GM23338 (cell line): ENCODE measurements around the gene THRB. TPM values are rescaled to one million over a fixed set of nuclear protein-coding genes. Genes with fewer than 3 reads are reported as not detected.

Experiments used
- ATAC-seq: fragments of 200-7000 bp; cut with Tn5 transposase; 3 replicates; pipeline ENCODE4 v1.9.1; 2020
- DNase-seq: peaks from one replicate; pipeline ENCODE4 v3.0.0-alpha.2; 2015; ENCODE audit warnings: low spot score
- H2AFZ ChIP-seq: fragments of 200-600 bp; sonication (generic); 2 replicates; pipeline ENCODE4 v1.8.0; 2016; ENCODE audit warnings: antibody characterized with exemption, mild to moderate bottlenecking, moderate library complexity
- H3F3A ChIP-seq: fragments of 200-600 bp; sonication (generic); replicated peaks from 2 replicates; pipeline ENCODE4 v1.8.0; 2017; ENCODE audit warnings: antibody characterized with exemption, mixed run types, low read depth
- H3K27ac ChIP-seq: fragments of 200-600 bp; sonication (generic); 2 replicates; pipeline ENCODE4 v1.6.1; 2016; ENCODE audit warnings: low read depth
- H3K27me3 ChIP-seq: fragments of 200-600 bp; sonication (generic); 2 replicates; pipeline ENCODE4 v1.8.0; 2016; ENCODE audit warnings: mild to moderate bottlenecking, mixed run types, moderate library complexity; ENCODE audit not compliant: insufficient read depth
- H3K36me3 ChIP-seq: fragments of 200-600 bp; sonication (generic); 2 replicates; pipeline ENCODE4 v1.8.0; 2016; ENCODE audit warnings: mild to moderate bottlenecking; ENCODE audit not compliant: insufficient read depth
- H3K4me1 ChIP-seq: fragments of 200-600 bp; sonication (generic); 2 replicates; pipeline ENCODE4 v1.8.0; 2016; ENCODE audit warnings: mild to moderate bottlenecking, moderate library complexity; ENCODE audit not compliant: insufficient read depth
- H3K4me2 ChIP-seq: fragments of 200-600 bp; sonication (generic); 2 replicates; pipeline ENCODE4 v1.7.1; 2017; ENCODE audit warnings: mixed run types
- H3K4me3 ChIP-seq: fragments of 200-600 bp; sonication (generic); 2 replicates; pipeline ENCODE4 v1.6.1; 2016; ENCODE audit warnings: mixed run types
- H3K79me2 ChIP-seq: fragments of 200-600 bp; sonication (generic); replicated peaks from 2 replicates; pipeline ENCODE4 v1.8.0; 2017; ENCODE audit warnings: mild to moderate bottlenecking; ENCODE audit not compliant: insufficient read depth
- H3K9me2 ChIP-seq: fragments of 200-600 bp; sonication (generic); 2 replicates; pipeline ENCODE4 v1.8.0; 2017; ENCODE audit not compliant: insufficient read depth
- H4K20me1 ChIP-seq: fragments of 200-600 bp; sonication (generic); replicated peaks from 2 replicates; pipeline ENCODE4 v1.8.0; 2017; ENCODE audit warnings: mild to moderate bottlenecking; ENCODE audit not compliant: insufficient read depth
- H3K27ac Mint-ChIP-seq: 2 replicates; pipeline ENCODE4 v1.8.0; 2020; ENCODE audit warnings: inconsistent platforms, mild to moderate bottlenecking, moderate library complexity, mixed read lengths
- H3K27me3 Mint-ChIP-seq: 3 replicates; pipeline ENCODE4 v1.8.0; 2022; ENCODE audit warnings: low read depth, mild to moderate bottlenecking, moderate library complexity, mixed read lengths, inconsistent platforms; ENCODE audit not compliant: insufficient read depth, poor library complexity
- H3K36me3 Mint-ChIP-seq: 3 replicates; pipeline ENCODE4 v1.8.0; 2021; ENCODE audit warnings: low read depth, mild to moderate bottlenecking, inconsistent platforms, moderate library complexity, mixed read lengths
- H3K4me1 Mint-ChIP-seq: 3 replicates; pipeline ENCODE4 v1.8.0; 2020; ENCODE audit warnings: mild to moderate bottlenecking, inconsistent platforms, mixed read lengths
- H3K4me3 Mint-ChIP-seq: 3 replicates; pipeline ENCODE4 v1.8.0; 2021; ENCODE audit warnings: moderate library complexity, mild to moderate bottlenecking, inconsistent platforms, mixed read lengths
- H3K9me3 Mint-ChIP-seq: 3 replicates; pipeline ENCODE4 v1.8.0; 2020; ENCODE audit warnings: moderate library complexity, mild to moderate bottlenecking, inconsistent platforms, mixed read lengths
- CREB1 ChIP-seq: fragments of 250-450 bp; sonication (Bioruptor Pico); IDR thresholded peaks from 2 replicates; pipeline ENCODE4 v1.5.0; 2020; ENCODE audit warnings: low read depth, mild to moderate bottlenecking, moderate library complexity
- EZH2 ChIP-seq: fragments of 200-600 bp; sonication (generic); IDR thresholded peaks from one replicate; pipeline ENCODE4 v1.8.0; 2017; ENCODE audit warnings: antibody characterized with exemption, mild to moderate bottlenecking, low read depth; ENCODE audit not compliant: unreplicated experiment
- EZH2phosphoT487 ChIP-seq: fragments of 200-600 bp; sonication (generic); IDR thresholded peaks from one replicate; pipeline ENCODE4 v1.8.1; 2018; ENCODE audit warnings: antibody characterized with exemption; ENCODE audit not compliant: unreplicated experiment
- JUNB ChIP-seq: IDR thresholded peaks from one replicate; pipeline ENCODE4 v1.6.1; 2016; ENCODE audit warnings: antibody characterized with exemption; ENCODE audit not compliant: unreplicated experiment
- NANOG ChIP-seq: IDR thresholded peaks from 2 replicates; pipeline ENCODE4 v1.6.1; 2016; ENCODE audit warnings: antibody characterized with exemption, borderline replicate concordance
- POLR2AphosphoS5 ChIP-seq: IDR thresholded peaks from 2 replicates; pipeline ENCODE4 v1.6.1; 2016; ENCODE audit warnings: antibody characterized with exemption, low read depth
- STAT1 ChIP-seq: IDR thresholded peaks from one replicate; pipeline ENCODE4 v1.6.1; 2016; ENCODE audit warnings: antibody characterized with exemption; ENCODE audit not compliant: unreplicated experiment
- ZNF114 ChIP-seq: fragments of 250-450 bp; sonication (Bioruptor Pico); IDR thresholded peaks from 2 replicates; pipeline ENCODE4 v1.5.0; 2020; ENCODE audit warnings: mild to moderate bottlenecking, moderate library complexity
- ZNF331 ChIP-seq: fragments of 250-450 bp; sonication (Bioruptor Pico); IDR thresholded peaks from 2 replicates; pipeline ENCODE4 v1.5.0; 2020; ENCODE audit warnings: low read depth, mild to moderate bottlenecking, moderate library complexity
- polyA plus RNA-seq: library from polyadenylated mRNA; unstranded; fragments of >200 nt; fragmentation: Nextera tagmentation; extraction: Ambion mirVana; gene quantifications from 2 replicates; pipeline ENCODE4 v1.2.1, GENCODE V29; 2016
- total RNA-seq: library from RNA; depleted of rRNA; stranded (reverse); fragments of >200 nt; shearing (Covaris generic); gene quantifications from 2 replicates; pipeline ENCODE4 v1.2.3, GENCODE V29; 2014
- TF ChIP-seq, protein P1 (sequence below): fragments of 250-450 bp; sonication (Bioruptor Pico); IDR thresholded peaks from 2 replicates; pipeline ENCODE4 v1.5.0; 2020; ENCODE audit warnings: mild to moderate bottlenecking, moderate library complexity
- TF ChIP-seq, protein P2 (sequence below): IDR thresholded peaks from 2 replicates; pipeline ENCODE4 v1.6.1; 2016; ENCODE audit warnings: antibody characterized with exemption
- TF ChIP-seq, protein P3 (sequence below): IDR thresholded peaks from one replicate; pipeline ENCODE4 v1.6.1; 2018; ENCODE audit warnings: antibody characterized with exemption; ENCODE audit not compliant: unreplicated experiment
- TF ChIP-seq, protein P4 (sequence below), 2 experiments: fragments of 200-600 bp in 1 of 2; sonication (generic) in 1 of 2; conservative IDR thresholded peaks; 2 replicates each; pipeline versions ENCODE4 v1.5.1 to v1.6.1; 2016 to 2017; ENCODE audit warnings: antibody characterized with exemption in 2 of 2, low read depth in 2 of 2, mild to moderate bottlenecking in 2 of 2, moderate library complexity in 1 of 2

THRB gene
- total and polyA plus RNA-seq, 2 experiments from 2014 or later, result 1.7 to 3.2 TPM

DNA sequence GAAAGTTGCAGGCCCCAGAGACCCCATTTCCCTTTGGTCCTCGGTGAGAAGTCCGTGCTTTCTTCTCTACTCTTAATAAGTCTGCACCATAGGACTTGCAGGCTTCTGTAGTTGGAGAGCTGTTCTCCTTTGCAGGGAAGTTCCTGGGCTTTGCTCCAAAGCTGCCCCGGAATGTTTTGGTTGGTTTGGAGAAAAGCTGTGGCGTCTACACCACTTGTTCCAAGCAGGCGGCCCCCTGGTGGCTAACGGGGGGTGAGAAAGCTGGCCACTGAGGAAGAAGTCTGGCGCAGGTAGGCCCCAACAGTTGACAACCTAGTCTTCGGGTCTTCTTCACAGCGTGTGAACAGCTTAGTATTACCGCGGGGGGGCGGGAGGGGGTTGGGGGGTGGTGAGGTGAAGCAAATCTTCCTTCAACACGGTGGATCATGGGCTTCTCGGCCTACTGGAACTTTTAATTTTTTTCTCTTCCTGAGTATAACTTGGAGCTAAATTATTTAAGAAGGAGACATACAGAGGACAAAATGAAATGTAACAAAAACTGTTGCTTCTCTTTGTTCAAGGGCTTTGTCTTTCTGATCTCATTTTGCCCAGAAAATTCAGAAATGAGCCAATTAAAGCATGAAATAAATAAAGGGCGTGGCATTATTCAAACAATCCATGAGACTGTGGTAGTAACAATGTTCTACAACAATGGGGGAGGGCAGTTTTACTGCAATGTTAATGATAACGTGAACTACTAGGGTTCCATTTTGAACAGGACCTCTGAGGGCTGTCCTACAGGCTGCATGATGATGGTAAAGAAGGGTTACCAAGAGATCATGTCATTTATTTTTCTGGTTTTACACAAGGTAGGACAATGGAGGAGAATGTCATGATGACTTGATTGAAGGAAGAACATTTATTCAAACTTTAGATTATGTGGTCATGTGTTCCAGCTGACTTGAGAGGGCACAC is 2.2 kb upstream of the THRB start:
- TF ChIP-seq, protein P1, sequence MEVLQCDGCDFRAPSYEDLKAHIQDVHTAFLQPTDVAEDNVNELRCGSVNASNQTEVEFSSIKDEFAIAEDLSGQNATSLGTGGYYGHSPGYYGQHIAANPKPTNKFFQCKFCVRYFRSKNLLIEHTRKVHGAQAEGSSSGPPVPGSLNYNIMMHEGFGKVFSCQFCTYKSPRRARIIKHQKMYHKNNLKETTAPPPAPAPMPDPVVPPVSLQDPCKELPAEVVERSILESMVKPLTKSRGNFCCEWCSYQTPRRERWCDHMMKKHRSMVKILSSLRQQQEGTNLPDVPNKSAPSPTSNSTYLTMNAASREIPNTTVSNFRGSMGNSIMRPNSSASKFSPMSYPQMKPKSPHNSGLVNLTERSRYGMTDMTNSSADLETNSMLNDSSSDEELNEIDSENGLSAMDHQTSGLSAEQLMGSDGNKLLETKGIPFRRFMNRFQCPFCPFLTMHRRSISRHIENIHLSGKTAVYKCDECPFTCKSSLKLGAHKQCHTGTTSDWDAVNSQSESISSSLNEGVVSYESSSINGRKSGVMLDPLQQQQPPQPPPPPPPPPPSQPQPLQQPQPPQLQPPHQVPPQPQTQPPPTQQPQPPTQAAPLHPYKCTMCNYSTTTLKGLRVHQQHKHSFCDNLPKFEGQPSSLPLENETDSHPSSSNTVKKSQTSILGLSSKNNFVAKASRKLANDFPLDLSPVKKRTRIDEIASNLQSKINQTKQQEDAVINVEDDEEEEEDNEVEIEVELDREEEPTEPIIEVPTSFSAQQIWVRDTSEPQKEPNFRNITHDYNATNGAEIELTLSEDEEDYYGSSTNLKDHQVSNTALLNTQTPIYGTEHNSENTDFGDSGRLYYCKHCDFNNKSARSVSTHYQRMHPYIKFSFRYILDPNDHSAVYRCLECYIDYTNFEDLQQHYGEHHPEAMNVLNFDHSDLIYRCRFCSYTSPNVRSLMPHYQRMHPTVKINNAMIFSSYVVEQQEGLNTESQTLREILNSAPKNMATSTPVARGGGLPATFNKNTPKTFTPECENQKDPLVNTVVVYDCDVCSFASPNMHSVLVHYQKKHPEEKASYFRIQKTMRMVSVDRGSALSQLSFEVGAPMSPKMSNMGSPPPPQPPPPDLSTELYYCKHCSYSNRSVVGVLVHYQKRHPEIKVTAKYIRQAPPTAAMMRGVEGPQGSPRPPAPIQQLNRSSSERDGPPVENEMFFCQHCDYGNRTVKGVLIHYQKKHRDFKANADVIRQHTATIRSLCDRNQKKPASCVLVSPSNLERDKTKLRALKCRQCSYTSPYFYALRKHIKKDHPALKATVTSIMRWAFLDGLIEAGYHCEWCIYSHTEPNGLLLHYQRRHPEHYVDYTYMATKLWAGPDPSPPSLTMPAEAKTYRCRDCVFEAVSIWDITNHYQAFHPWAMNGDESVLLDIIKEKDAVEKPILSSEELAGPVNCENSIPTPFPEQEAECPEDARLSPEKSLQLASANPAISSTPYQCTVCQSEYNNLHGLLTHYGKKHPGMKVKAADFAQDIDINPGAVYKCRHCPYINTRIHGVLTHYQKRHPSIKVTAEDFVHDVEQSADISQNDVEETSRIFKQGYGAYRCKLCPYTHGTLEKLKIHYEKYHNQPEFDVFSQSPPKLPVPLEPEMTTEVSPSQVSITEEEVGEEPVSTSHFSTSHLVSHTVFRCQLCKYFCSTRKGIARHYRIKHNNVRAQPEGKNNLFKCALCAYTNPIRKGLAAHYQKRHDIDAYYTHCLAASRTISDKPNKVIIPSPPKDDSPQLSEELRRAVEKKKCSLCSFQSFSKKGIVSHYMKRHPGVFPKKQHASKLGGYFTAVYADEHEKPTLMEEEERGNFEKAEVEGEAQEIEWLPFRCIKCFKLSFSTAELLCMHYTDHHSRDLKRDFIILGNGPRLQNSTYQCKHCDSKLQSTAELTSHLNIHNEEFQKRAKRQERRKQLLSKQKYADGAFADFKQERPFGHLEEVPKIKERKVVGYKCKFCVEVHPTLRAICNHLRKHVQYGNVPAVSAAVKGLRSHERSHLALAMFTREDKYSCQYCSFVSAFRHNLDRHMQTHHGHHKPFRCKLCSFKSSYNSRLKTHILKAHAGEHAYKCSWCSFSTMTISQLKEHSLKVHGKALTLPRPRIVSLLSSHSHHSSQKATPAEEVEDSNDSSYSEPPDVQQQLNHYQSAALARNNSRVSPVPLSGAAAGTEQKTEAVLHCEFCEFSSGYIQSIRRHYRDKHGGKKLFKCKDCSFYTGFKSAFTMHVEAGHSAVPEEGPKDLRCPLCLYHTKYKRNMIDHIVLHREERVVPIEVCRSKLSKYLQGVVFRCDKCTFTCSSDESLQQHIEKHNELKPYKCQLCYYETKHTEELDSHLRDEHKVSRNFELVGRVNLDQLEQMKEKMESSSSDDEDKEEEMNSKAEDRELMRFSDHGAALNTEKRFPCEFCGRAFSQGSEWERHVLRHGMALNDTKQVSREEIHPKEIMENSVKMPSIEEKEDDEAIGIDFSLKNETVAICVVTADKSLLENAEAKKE (CRISPR knock-in tag), result peak; percentile 89
- TF ChIP-seq CREB1 (no peak), EZH2phosphoT487 (no peak), ZNF331 (CRISPR knock-in tag) (no peak), ZNF114 (CRISPR knock-in tag) (no peak), NANOG (no peak), POLR2AphosphoS5 (no peak), EZH2 (no peak), STAT1 (no peak), JUNB (no peak)
- TF ChIP-seq, protein P2, sequence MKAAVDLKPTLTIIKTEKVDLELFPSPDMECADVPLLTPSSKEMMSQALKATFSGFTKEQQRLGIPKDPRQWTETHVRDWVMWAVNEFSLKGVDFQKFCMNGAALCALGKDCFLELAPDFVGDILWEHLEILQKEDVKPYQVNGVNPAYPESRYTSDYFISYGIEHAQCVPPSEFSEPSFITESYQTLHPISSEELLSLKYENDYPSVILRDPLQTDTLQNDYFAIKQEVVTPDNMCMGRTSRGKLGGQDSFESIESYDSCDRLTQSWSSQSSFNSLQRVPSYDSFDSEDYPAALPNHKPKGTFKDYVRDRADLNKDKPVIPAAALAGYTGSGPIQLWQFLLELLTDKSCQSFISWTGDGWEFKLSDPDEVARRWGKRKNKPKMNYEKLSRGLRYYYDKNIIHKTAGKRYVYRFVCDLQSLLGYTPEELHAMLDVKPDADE, result no peak
- TF ChIP-seq, protein P3, sequence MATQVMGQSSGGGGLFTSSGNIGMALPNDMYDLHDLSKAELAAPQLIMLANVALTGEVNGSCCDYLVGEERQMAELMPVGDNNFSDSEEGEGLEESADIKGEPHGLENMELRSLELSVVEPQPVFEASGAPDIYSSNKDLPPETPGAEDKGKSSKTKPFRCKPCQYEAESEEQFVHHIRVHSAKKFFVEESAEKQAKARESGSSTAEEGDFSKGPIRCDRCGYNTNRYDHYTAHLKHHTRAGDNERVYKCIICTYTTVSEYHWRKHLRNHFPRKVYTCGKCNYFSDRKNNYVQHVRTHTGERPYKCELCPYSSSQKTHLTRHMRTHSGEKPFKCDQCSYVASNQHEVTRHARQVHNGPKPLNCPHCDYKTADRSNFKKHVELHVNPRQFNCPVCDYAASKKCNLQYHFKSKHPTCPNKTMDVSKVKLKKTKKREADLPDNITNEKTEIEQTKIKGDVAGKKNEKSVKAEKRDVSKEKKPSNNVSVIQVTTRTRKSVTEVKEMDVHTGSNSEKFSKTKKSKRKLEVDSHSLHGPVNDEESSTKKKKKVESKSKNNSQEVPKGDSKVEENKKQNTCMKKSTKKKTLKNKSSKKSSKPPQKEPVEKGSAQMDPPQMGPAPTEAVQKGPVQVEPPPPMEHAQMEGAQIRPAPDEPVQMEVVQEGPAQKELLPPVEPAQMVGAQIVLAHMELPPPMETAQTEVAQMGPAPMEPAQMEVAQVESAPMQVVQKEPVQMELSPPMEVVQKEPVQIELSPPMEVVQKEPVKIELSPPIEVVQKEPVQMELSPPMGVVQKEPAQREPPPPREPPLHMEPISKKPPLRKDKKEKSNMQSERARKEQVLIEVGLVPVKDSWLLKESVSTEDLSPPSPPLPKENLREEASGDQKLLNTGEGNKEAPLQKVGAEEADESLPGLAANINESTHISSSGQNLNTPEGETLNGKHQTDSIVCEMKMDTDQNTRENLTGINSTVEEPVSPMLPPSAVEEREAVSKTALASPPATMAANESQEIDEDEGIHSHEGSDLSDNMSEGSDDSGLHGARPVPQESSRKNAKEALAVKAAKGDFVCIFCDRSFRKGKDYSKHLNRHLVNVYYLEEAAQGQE, result no peak
- TF ChIP-seq, protein P4, sequence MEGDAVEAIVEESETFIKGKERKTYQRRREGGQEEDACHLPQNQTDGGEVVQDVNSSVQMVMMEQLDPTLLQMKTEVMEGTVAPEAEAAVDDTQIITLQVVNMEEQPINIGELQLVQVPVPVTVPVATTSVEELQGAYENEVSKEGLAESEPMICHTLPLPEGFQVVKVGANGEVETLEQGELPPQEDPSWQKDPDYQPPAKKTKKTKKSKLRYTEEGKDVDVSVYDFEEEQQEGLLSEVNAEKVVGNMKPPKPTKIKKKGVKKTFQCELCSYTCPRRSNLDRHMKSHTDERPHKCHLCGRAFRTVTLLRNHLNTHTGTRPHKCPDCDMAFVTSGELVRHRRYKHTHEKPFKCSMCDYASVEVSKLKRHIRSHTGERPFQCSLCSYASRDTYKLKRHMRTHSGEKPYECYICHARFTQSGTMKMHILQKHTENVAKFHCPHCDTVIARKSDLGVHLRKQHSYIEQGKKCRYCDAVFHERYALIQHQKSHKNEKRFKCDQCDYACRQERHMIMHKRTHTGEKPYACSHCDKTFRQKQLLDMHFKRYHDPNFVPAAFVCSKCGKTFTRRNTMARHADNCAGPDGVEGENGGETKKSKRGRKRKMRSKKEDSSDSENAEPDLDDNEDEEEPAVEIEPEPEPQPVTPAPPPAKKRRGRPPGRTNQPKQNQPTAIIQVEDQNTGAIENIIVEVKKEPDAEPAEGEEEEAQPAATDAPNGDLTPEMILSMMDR (conservative IDR thresholded peaks at IDR 0.05; ENCODE audit: low read depth in 2 of 2), result peak; percentile 63 to 73
- H2AFZ ChIP-seq, result no peak overlapping the region
- H3K9me2 ChIP-seq, result 0 out of 2 replicates have a peak, but pooled peaks cover 4% of the 10 kb centered on the region
- H3K4me1 Mint-ChIP-seq, result peaks cover 63% of the 10 kb centered on the region
- no peak overlapping the region for H3K27ac Mint-ChIP-seq
- no peaks in the 10 kb centered on the region for H4K20me1 ChIP-seq
- H3K9me3 Mint-ChIP-seq, result 0 out of 3 replicates have a peak, but pooled peaks cover 4% of the 10 kb centered on the region
- DNase-seq (peak; percentile 89), ATAC-seq (peak; percentile 16)
- H3F3A ChIP-seq, result peaks cover 6% of the 10 kb centered on the region; the same call in 1 of the 2 replicates
- H3K27me3 Mint-ChIP-seq, result peaks cover 54% of the 10 kb centered on the region
- H3K4me2 ChIP-seq, result peak overlapping the region; percentile 95
- peak overlapping the region; percentile 86; the same call in 2 of the 3 replicates for H3K4me3 Mint-ChIP-seq
- H3K27ac ChIP-seq, result no peak overlapping the region
- H3K27me3 ChIP-seq, result peaks cover 44% of the 10 kb centered on the region
- peaks cover 56% of the 10 kb centered on the region for H3K4me1 ChIP-seq
- no peaks in the 10 kb centered on the region for H3K36me3 ChIP-seq
- no peaks in the 10 kb centered on the region for H3K36me3 Mint-ChIP-seq
- H3K4me3 ChIP-seq, result peak overlapping the region; percentile 76; the same call in 1 of the 2 replicates
- no peaks in the 10 kb centered on the region for H3K79me2 ChIP-seq
